GM21423 (cell line): Measurements from ENCODE around the gene QPRT.
"Not testable (repeated sequence)": the region's sequence is repeated elsewhere in the genome, so short reads cannot be mapped to it uniquely, and the experiment has no call there.

ENCODE experiments used
- ATAC-seq: cut with Tn5 transposase; IDR thresholded peaks from one replicate; pipeline ENCODE4 v1.9.1; 2021; ENCODE audit warnings: mild to moderate bottlenecking, moderate library complexity; ENCODE audit not compliant: unreplicated experiment

QPRT gene

DNA sequence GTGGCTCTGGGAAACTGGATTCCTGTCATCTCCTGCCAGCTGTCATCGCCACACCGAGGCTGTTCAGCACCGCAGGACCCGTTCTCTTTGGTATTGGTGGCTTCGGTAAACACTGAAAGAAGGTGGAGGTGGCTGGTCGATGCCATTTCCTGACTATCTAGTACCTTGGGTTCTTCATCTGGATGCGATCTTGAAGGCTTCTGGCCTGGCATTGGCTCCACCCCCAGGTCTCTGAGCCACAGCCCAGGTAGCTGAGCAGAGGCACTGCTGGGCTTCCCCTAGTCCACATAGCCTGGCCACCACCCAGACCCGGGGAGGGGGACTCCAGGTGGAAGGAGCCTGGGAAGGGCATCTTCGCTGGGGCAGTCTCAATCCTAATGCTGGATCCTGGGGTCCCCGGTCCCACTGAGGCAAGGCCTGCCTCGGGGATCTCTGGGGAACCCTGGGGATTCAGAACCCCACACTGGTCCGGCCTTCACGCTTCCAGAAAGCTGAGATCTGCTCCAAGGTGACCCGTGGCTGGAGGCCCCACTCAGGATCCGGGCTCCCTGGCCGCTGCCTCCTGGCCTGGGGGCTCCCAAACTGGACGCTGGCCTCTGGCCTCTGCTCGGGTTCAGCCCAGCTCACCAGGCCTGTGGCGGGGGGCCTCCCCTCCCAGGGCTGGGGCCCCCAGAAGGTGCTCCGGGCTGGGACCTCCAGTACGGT is 65.0 kb downstream of the QPRT start:
- no peak for ATAC-seq

DNA sequence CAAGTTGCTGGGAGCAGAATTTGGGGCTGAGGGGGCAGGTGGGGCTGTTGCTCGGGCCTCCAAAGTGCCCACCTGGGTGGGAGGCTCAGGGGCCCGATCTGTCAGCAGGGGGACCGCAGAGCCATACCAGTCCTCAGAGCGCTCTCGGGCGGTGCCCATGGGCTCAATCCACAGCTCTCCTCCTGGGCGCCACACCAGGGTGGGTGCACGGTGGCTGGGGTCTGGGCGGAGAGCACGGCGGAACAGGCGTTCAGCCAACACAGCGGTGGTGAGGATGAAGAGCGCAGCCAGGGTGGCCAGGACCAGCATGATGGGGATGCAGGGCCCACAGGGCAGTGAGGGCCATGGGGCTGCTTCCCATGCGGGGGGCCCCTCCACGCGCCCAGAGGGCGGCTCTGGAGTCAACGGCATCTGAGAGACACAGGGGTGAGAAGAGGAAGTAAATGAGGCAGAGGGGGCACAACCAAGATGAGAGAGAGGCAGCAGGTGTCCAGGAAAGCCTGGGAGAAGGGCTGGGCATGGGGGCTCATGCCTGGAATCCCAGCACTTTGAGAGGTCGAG is 65.6 kb downstream of the QPRT start:
- ATAC-seq, result no peak

DNA sequence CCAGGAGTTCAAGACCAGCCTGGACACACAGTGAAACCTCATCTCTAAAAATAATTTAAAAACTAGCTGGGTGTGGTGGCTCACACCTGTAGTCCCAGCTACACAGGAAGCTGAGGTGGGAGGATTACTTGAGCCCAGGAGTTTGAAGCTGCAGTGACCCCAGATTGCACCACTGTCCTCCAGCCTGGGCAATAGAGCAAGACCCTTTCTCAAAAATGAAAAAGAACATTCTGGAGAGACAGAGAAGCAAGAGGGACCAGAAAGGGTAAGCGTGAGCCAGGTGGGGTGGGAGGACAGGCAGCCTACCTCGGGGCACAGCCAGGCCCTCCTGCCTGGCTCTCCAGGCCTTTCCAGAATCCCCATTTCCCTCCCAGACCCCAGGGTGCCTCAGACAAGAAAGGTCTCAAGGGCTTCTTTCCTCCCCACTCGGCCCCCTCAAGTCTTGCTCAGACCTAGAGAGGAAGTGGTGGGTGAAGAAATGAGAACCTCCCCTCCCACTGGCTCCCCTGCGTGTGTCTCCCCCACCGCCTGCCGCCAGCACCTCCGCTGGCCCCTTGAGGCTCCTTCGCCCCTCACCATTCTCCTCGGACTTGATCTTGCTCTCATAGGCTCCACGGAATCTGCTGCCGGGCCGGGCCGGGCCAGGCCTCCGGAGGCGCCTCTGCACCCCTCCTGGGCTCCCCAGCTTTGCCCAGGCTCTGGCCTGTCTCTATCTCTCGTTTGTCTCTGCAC is 66.3 kb downstream of the QPRT start:
- ATAC-seq, result peak; percentile 38

DNA sequence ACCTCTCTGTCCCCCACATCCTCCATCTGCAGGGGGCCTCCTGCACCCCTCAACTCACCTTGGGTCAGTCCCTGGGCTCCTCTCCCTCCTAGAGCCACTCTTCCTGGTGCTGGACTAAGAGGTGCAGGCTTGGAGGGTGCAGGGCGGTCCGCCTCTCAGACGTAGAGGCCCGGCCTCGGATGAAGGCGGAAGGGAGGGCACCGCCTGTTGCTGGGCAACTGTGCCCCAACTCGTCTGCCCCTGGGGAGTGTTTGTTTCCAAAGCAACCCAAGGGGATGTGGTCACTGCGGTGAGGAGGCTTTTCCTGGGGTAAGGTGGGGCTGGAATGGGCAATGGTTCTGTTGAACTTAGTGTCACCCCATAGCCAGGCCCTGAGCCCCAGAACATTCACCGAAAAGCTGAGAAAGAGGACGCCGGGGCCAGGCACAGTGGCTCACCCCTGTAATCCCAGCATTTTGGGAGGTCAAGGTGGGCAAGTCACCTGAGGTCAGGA is 66.9 kb downstream of the QPRT start, which contains the start of gene C16orf54:
Gene C16orf54 (minus strand): TSS at position 138 of the 493 bp plus-strand sequence. CDS start 1,039 bp downstream, outside the sequence.
- peak; percentile 78 for ATAC-seq

DNA sequence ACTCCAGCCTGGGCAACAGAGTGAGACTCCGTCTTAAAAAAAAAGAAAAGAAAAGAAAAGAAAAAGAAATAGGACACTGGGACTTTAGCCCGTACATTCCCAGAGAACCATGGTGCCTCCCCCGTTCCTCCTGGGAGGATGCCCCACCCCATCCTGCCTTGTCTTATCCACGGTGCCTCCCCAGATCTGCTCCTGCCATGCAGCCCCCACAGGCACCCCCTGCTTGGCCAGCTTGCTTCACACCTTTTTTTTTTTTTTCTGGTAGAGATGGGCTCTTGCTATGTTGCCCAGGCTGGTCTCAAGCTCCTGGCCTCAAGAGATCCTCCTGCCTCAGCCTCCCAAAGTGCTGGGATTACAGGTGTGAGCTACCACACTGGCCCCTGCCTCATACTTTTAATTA is 67.5 kb downstream of the QPRT start:
- not testable (repeated sequence) for ATAC-seq
